Sigmoid colon (tissue), 7 donors: ENCODE results near the gene ADD3. TPM values are rescaled to one million over a fixed set of nuclear protein-coding genes. Genes with fewer than 3 reads are reported as not detected.

Source experiments
- DNase-seq: peaks from one replicate; pipeline ENCODE4 v3.0.0-alpha.2; 2019
- H3K27ac ChIP-seq, 4 donors: fragments of 200-600 bp; sonication (generic); one replicate each; pipeline ENCODE4 v1.5.1; 2016 to 2019; ENCODE audit warnings: mild to moderate bottlenecking in 1 of 4
- H3K27me3 ChIP-seq, 3 donors: fragments of 200-600 bp; sonication (generic); one replicate each; pipeline ENCODE4 v1.5.1; 2019; ENCODE audit warnings: mild to moderate bottlenecking in 1 of 3
- H3K36me3 ChIP-seq, 4 donors: fragments of 200-600 bp; sonication (generic); one replicate each; pipeline ENCODE4 v1.5.1; 2016 to 2019
- H3K4me1 ChIP-seq, 4 donors: fragments of 200-600 bp; sonication (generic); one replicate each; pipeline ENCODE4 v1.5.1; 2017 to 2019
- H3K4me3 ChIP-seq, 4 donors: fragments of 200-600 bp; sonication (generic); one replicate each; pipeline ENCODE4 v1.5.1; 2017 to 2019; ENCODE audit warnings: mild to moderate bottlenecking in 2 of 4, moderate library complexity in 1 of 4
- H3K9me3 ChIP-seq, 4 donors: fragments of 200-600 bp in 3 of 4; sonication (generic) in 3 of 4; one replicate each; pipeline versions ENCODE4 v1.5.1 to v1.6.1; 2013 to 2019
- EP300 ChIP-seq, 4 donors: sonication (generic); formaldehyde crosslinking; IDR thresholded peaks; one replicate each; pipeline ENCODE4 v1.6.1; 2017; ENCODE audit warnings: antibody characterized with exemption in 4 of 4
- POLR2A ChIP-seq, 2 donors: fragments of 450-650 bp; IDR thresholded peaks; one replicate each; pipeline ENCODE4 v1.6.1; 2016; ENCODE audit warnings: antibody characterized with exemption in 2 of 2, mild to moderate bottlenecking in 2 of 2, moderate library complexity in 2 of 2
- POLR2AphosphoS5 ChIP-seq, 4 donors: sonication (generic); formaldehyde crosslinking; IDR thresholded peaks; one replicate each; pipeline ENCODE4 v1.6.1; 2017; ENCODE audit warnings: antibody characterized with exemption in 4 of 4
- WGBS, 2 donors: extraction: QIAGEN DNeasy Blood & Tissue Kit; methylation state at CpG; one replicate each; pipeline ENCODE4 v1.1.7; 2013; 5-methylcytosine and 5-hydroxymethylcytosine counted together
- intact Hi-C: fragments of 100-400 bp; cut with DNase I; formaldehyde crosslinking; loops from one replicate; pipeline ENCODE4 v1.15.1; 2023
- polyA plus RNA-seq, 3 donors: library from polyadenylated mRNA; stranded (reverse); fragments of 200-250 nt; gene quantifications; one replicate each; pipeline ENCODE4 v1.2.3, GENCODE V29; 2013
- total RNA-seq, 4 donors: library from RNA; depleted of rRNA; stranded (reverse); fragments of >200 nt; gene quantifications; one replicate each; pipeline ENCODE4 v1.1.0, GENCODE V29; 2016
- TF ChIP-seq, protein P1 (sequence below), 4 experiments: fragments of 450-650 bp in 3 of 4; fragments of 200-600 bp in 1 of 4; IDR thresholded peaks; one replicate each; pipeline ENCODE4 v1.5.1; 2016 to 2019; ENCODE audit warnings: antibody characterized with exemption in 4 of 4, mild to moderate bottlenecking in 3 of 4, moderate library complexity in 2 of 4
- donor health status: healthy with polysubstance abuse.
- donor health status: Bipolar disorder and iron deficiency.
- donor health status: healthy.

The ADD3 gene
- total and polyA plus RNA-seq, 7 donors: 29.6 to 145 (median 91.2) TPM

DNA sequence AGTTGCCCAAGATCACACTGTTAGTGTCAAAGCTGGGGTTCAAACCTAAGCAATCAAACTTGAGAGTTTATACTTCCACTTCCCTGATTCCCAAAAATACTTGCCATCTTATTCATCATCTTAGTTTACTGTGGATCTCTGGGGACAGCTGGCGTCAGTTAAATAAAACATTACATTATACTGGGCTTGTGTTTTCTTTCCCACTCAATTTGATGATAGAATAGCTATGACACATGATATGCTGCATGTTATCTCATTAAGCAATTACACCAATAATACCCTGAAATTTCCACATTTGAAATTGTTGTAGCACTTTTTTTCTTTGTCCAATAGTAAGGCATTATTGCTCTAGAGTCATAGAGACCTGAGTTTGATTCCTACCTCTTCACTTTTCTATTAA is 136.7 kb downstream of the ADD3 start:
- Histone ChIP-seq H3K27me3 (no peaks in the 10 kb centered on the region), H3K36me3 (no peaks in the 10 kb centered on the region), H3K9me3 (no peaks in the 10 kb centered on the region), H3K4me1 (peaks cover 0 to 5% (median 0%) of the 10 kb centered on the region in 4 donors), H3K4me3 (no peak overlapping the region), H3K27ac (no peak overlapping the region)
- WGBS, 2 donors: 83 to 91% methylated on average over 1 of the region's 1 CpG
- TF ChIP-seq POLR2A (IDR thresholded peaks at IDR 0.05) (no peak), EP300 (IDR thresholded peaks at IDR 0.05) (no peak), POLR2AphosphoS5 (IDR thresholded peaks at IDR 0.05) (no peak)
- TF ChIP-seq, protein P1, sequence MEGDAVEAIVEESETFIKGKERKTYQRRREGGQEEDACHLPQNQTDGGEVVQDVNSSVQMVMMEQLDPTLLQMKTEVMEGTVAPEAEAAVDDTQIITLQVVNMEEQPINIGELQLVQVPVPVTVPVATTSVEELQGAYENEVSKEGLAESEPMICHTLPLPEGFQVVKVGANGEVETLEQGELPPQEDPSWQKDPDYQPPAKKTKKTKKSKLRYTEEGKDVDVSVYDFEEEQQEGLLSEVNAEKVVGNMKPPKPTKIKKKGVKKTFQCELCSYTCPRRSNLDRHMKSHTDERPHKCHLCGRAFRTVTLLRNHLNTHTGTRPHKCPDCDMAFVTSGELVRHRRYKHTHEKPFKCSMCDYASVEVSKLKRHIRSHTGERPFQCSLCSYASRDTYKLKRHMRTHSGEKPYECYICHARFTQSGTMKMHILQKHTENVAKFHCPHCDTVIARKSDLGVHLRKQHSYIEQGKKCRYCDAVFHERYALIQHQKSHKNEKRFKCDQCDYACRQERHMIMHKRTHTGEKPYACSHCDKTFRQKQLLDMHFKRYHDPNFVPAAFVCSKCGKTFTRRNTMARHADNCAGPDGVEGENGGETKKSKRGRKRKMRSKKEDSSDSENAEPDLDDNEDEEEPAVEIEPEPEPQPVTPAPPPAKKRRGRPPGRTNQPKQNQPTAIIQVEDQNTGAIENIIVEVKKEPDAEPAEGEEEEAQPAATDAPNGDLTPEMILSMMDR (IDR thresholded peaks at IDR 0.05): no peak
- intact Hi-C loops: no loop called here
- no peak for DNase-seq

DNA sequence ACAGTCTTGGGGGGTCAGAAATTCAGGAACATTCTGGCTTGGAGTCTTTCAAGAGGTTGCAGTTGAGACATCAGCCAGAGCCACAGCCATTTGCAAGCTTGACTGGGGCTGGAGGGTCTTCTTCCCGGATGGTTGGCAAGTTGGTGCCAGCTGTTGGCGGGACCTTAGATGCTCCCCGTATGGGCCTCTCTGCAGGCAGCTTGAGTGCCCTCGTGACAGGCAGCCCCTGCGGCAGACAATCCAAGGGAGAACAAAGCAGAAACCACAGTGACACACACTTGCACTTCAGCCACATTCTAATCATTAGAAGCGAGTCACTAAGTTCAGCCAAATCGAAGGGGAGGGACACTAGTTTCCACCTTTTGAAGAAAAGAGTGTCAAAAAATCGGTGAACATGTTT is 140.2 kb downstream of the ADD3 start:
- DNase-seq: no peak
- WGBS, 2 donors: 73 to 82% methylated on average over 8 of the region's 8 CpGs
- Histone ChIP-seq H3K36me3 (no peaks in the 10 kb centered on the region), H3K27ac (no peak overlapping the region), H3K27me3 (no peaks in the 10 kb centered on the region), H3K9me3 (no peaks in the 10 kb centered on the region), H3K4me3 (no peak overlapping the region), H3K4me1 (no peaks in the 10 kb centered on the region)
- TF ChIP-seq POLR2AphosphoS5 (IDR thresholded peaks at IDR 0.05) (no peak), POLR2A (IDR thresholded peaks at IDR 0.05) (no peak)
- intact Hi-C loops: no loop called here

- H3K4me3 ChIP-seq: no peak overlapping the region
- no peaks in the 10 kb centered on the region for H3K4me1 ChIP-seq
- intact Hi-C loops: no loop called here
- no peaks in the 10 kb centered on the region for H3K27me3 ChIP-seq
- H3K27ac ChIP-seq: no peak overlapping the region
- DNase-seq: no peak
- no peaks in the 10 kb centered on the region for H3K9me3 ChIP-seq
- TF ChIP-seq, protein P1 (IDR thresholded peaks at IDR 0.05): no peak
- TF ChIP-seq EP300 (IDR thresholded peaks at IDR 0.05): no peak
- no peak for TF ChIP-seq POLR2AphosphoS5 (IDR thresholded peaks at IDR 0.05)
- TF ChIP-seq POLR2A (IDR thresholded peaks at IDR 0.05): no peak
- H3K36me3 ChIP-seq: no peaks in the 10 kb centered on the region
- WGBS, 2 donors: 87 to 89% methylated on average over 8 of the region's 8 CpGs
Observed at GRCh38 chr10:110149259-110149658, 141.5 kb downstream of the ADD3 start.

- no peak overlapping the region for H3K27ac ChIP-seq
- no peaks in the 10 kb centered on the region for H3K9me3 ChIP-seq
- WGBS, 2 donors: 95 to 97% methylated on average over 4 of the region's 4 CpGs
- H3K4me1 ChIP-seq: no peaks in the 10 kb centered on the region
- H3K4me3 ChIP-seq: no peak overlapping the region
- no peaks in the 10 kb centered on the region for H3K27me3 ChIP-seq
- no peaks in the 10 kb centered on the region for H3K36me3 ChIP-seq
- no peak for DNase-seq
- intact Hi-C loops: no loop called here
- no peak for TF ChIP-seq EP300 (IDR thresholded peaks at IDR 0.05)
- TF ChIP-seq, protein P1 (IDR thresholded peaks at IDR 0.05): no peak
- TF ChIP-seq POLR2A (IDR thresholded peaks at IDR 0.05): no peak
- TF ChIP-seq POLR2AphosphoS5 (IDR thresholded peaks at IDR 0.05): no peak
Observed at GRCh38 chr10:110150046-110150445, 142.3 kb downstream of the ADD3 start.

GRCh38 chr10:110150981-110151380 is 143.2 kb downstream of the ADD3 start:
- Histone ChIP-seq H3K4me3 (no peak overlapping the region), H3K36me3 (no peaks in the 10 kb centered on the region), H3K9me3 (no peaks in the 10 kb centered on the region), H3K27me3 (no peaks in the 10 kb centered on the region), H3K27ac (no peak overlapping the region), H3K4me1 (no peaks in the 10 kb centered on the region)
- WGBS, 2 donors: 66 to 71% methylated on average over 6 of the region's 6 CpGs
- DNase-seq: no peak
- intact Hi-C loops: no loop called here
- TF ChIP-seq, protein P1 (IDR thresholded peaks at IDR 0.05): no peak
- TF ChIP-seq POLR2A (IDR thresholded peaks at IDR 0.05): no peak
- no peak for TF ChIP-seq POLR2AphosphoS5 (IDR thresholded peaks at IDR 0.05)
- no peak for TF ChIP-seq EP300 (IDR thresholded peaks at IDR 0.05)
